ENCODE results near the gene THSD7A. TPM values are rescaled to one million over a fixed set of nuclear protein-coding genes. Genes with fewer than 3 reads are reported as not detected.
A peak's percentile ranks its signal among the peaks of the same experiment; 100 is the strongest.

Gene THSD7A
- polyA plus RNA-seq, 1 donor from 2014 or later, result 18.5 TPM

GRCh38 chr7:11835260-11835659 is 3.3 kb upstream of the THSD7A start:
- Histone ChIP-seq H3K9me3 (ENCODE audit: low read length) (no peaks in the 10 kb centered on the region), H3K36me3 (ENCODE audit: insufficient read depth, low read length) (no peaks in the 10 kb centered on the region), H3K27ac (ENCODE audit: low read length) (no peak overlapping the region), H3K27me3 (ENCODE audit: insufficient read depth, low read depth, low read length) (no peaks in the 10 kb centered on the region), H3K4me3 (ENCODE audit: low read length) (no peak overlapping the region), H3F3A (ENCODE audit: insufficient read depth, low read length, poor library complexity, severe bottlenecking) (peaks cover 6% of the 10 kb centered on the region), H3K9ac (ENCODE audit: low read length) (no peak overlapping the region), H3K9me2 (ENCODE audit: insufficient read depth, low read length) (no peaks in the 10 kb centered on the region), H3K79me2 (replicated peaks; ENCODE audit: insufficient read depth, low read length) (no peaks in the 10 kb centered on the region), H3K4me2 (ENCODE audit: low read length) (no peak overlapping the region), H2AFZ (ENCODE audit: low read depth, low read length) (no peak overlapping the region), H4K20me1 (ENCODE audit: insufficient read depth) (no peaks in the 10 kb centered on the region)
- TF ChIP-seq TAF1 (IDR thresholded peaks at IDR 0.05; ENCODE audit: low read depth), result no peak
- no peak for TF ChIP-seq POLR2AphosphoS5 (IDR thresholded peaks at IDR 0.05)
- no peak for TF ChIP-seq EP300 (conservative IDR thresholded peaks at IDR 0.05; ENCODE audit: poor library complexity, severe bottlenecking)
- TF ChIP-seq SMC3 (conservative IDR thresholded peaks at IDR 0.05; ENCODE audit: poor library complexity), result peak; percentile 71
- TF ChIP-seq, protein P1, sequence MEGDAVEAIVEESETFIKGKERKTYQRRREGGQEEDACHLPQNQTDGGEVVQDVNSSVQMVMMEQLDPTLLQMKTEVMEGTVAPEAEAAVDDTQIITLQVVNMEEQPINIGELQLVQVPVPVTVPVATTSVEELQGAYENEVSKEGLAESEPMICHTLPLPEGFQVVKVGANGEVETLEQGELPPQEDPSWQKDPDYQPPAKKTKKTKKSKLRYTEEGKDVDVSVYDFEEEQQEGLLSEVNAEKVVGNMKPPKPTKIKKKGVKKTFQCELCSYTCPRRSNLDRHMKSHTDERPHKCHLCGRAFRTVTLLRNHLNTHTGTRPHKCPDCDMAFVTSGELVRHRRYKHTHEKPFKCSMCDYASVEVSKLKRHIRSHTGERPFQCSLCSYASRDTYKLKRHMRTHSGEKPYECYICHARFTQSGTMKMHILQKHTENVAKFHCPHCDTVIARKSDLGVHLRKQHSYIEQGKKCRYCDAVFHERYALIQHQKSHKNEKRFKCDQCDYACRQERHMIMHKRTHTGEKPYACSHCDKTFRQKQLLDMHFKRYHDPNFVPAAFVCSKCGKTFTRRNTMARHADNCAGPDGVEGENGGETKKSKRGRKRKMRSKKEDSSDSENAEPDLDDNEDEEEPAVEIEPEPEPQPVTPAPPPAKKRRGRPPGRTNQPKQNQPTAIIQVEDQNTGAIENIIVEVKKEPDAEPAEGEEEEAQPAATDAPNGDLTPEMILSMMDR (IDR thresholded peaks at IDR 0.05; ENCODE audit: poor library complexity, severe bottlenecking), result peak; percentile 63
- TF ChIP-seq RAD21 (conservative IDR thresholded peaks at IDR 0.05), result peak; percentile 71

GRCh38 chr7:11833431-11833830 is 1.4 kb upstream of the THSD7A start:
- H3K4me3 ChIP-seq (ENCODE audit: low read length), result peak overlapping the region; percentile 37
- no peaks in the 10 kb centered on the region for H3K9me2 ChIP-seq (ENCODE audit: insufficient read depth, low read length)
- H3K79me2 ChIP-seq (replicated peaks; ENCODE audit: insufficient read depth, low read length), result peaks cover 10% of the 10 kb centered on the region
- H3K9ac ChIP-seq (ENCODE audit: low read length), result no peak overlapping the region
- peaks cover 6% of the 10 kb centered on the region for H3F3A ChIP-seq (ENCODE audit: insufficient read depth, low read length, poor library complexity, severe bottlenecking)
- H3K27me3 ChIP-seq (ENCODE audit: insufficient read depth, low read depth, low read length), result no peaks in the 10 kb centered on the region
- no peaks in the 10 kb centered on the region for H3K9me3 ChIP-seq (ENCODE audit: low read length)
- H3K36me3 ChIP-seq (ENCODE audit: insufficient read depth, low read length), result no peaks in the 10 kb centered on the region
- H2AFZ ChIP-seq (ENCODE audit: low read depth, low read length), result no peak overlapping the region
- peak overlapping the region; percentile 85 for H3K4me2 ChIP-seq (ENCODE audit: low read length)
- peak overlapping the region; percentile 88 for H3K27ac ChIP-seq (ENCODE audit: low read length)
- no peaks in the 10 kb centered on the region for H4K20me1 ChIP-seq (ENCODE audit: insufficient read depth)
- TF ChIP-seq SMC3 (conservative IDR thresholded peaks at IDR 0.05; ENCODE audit: poor library complexity) (no peak), EZH2 (IDR thresholded peaks at IDR 0.05; ENCODE audit: borderline replicate concordance, insufficient read depth, low read length, poor library complexity, severe bottlenecking) (no peak), POLR2AphosphoS5 (IDR thresholded peaks at IDR 0.05) (no peak), REST (IDR thresholded peaks at IDR 0.05; ENCODE audit: borderline replicate concordance) (peak; percentile 13), MXI1 (conservative IDR thresholded peaks at IDR 0.05; ENCODE audit: poor library complexity, severe bottlenecking) (no peak), RAD21 (conservative IDR thresholded peaks at IDR 0.05) (no peak), TAF1 (IDR thresholded peaks at IDR 0.05; ENCODE audit: low read depth) (no peak), EP300 (conservative IDR thresholded peaks at IDR 0.05; ENCODE audit: poor library complexity, severe bottlenecking) (no peak)
- TF ChIP-seq, protein P1 (IDR thresholded peaks at IDR 0.05; ENCODE audit: poor library complexity, severe bottlenecking), result no peak
